Fibroblast of lung (primary cell): ENCODE data around the gene TMEM190. TPM values are rescaled to one million over a fixed set of nuclear protein-coding genes. Genes with fewer than 3 reads are reported as not detected.

Experiments used
- DNase-seq, 2 donors: peaks; one replicate each; pipeline versions ENCODE4 v3.0.0 to v3.0.0-alpha.2; 2010; ENCODE audit warnings: low read depth in 2 of 2
- H2AFZ ChIP-seq: 2 replicates; pipeline ENCODE4 v1.5.1; 2012; ENCODE audit warnings: low read length, control low read depth, inconsistent platforms
- H3K27ac ChIP-seq: 2 replicates; pipeline ENCODE4 v1.5.1; 2011; ENCODE audit warnings: low read length, control low read depth; ENCODE audit not compliant: insufficient read depth
- H3K27me3 ChIP-seq: 2 replicates; pipeline ENCODE4 v1.5.1; 2011; ENCODE audit warnings: mild to moderate bottlenecking, low read length; ENCODE audit not compliant: control insufficient read depth, insufficient read depth
- H3K36me3 ChIP-seq: 2 replicates; pipeline ENCODE4 v1.5.1; 2011; ENCODE audit warnings: low read length; ENCODE audit not compliant: control insufficient read depth, insufficient read depth
- H3K4me1 ChIP-seq: 2 replicates; pipeline ENCODE4 v1.5.1; 2011; ENCODE audit warnings: low read length; ENCODE audit not compliant: control insufficient read depth, insufficient read depth; ENCODE audit errors: extremely low read depth
- H3K4me2 ChIP-seq: 2 replicates; pipeline ENCODE4 v1.5.1; 2011; ENCODE audit warnings: low read length, control low read depth; ENCODE audit not compliant: insufficient read depth; ENCODE audit errors: extremely low read depth
- H3K4me3 ChIP-seq, 4 experiments: fragments of 200-600 bp in 1 of 4; sonication (generic) in 1 of 4; replicated peaks in 1 of 4; 2 replicates each; pipeline ENCODE4 v1.5.1; 2011 to 2016; ENCODE audit warnings: low read length in 4 of 4, low read depth in 3 of 4, mild to moderate bottlenecking in 3 of 4, control low read depth in 2 of 4, inconsistent platforms in 1 of 4, mixed read lengths in 1 of 4; ENCODE audit not compliant: insufficient read depth in 1 of 4; ENCODE audit errors: control extremely low read depth in 1 of 4
- H3K79me2 ChIP-seq: 2 replicates; pipeline ENCODE4 v1.5.1; 2012; ENCODE audit warnings: mild to moderate bottlenecking, low read length, inconsistent platforms; ENCODE audit not compliant: control insufficient read depth, insufficient read depth
- H3K9ac ChIP-seq: 2 replicates; pipeline ENCODE4 v1.5.1; 2011; ENCODE audit warnings: mild to moderate bottlenecking, low read length, control low read depth; ENCODE audit not compliant: insufficient read depth
- H3K9me3 ChIP-seq: 2 replicates; pipeline ENCODE4 v1.5.1; 2012; ENCODE audit warnings: low read depth, low read length; ENCODE audit not compliant: control insufficient read depth, insufficient read depth
- H4K20me1 ChIP-seq: 2 replicates; pipeline ENCODE4 v1.5.1; 2011; ENCODE audit warnings: low read length; ENCODE audit not compliant: control insufficient read depth, insufficient read depth; ENCODE audit errors: extremely low read depth
- CTCF ChIP-seq, 2 donors: IDR thresholded peaks in 1 of 2; conservative IDR thresholded peaks in 1 of 2; 1 replicate in 1 of 2; 2 replicates in 1 of 2; pipeline ENCODE4 v1.5.1; 2011 to 2012; ENCODE audit warnings: low read length in 2 of 2, control low read depth in 1 of 2, inconsistent platforms in 1 of 2, low read depth in 1 of 2, mild to moderate bottlenecking in 1 of 2
- EZH2 ChIP-seq: IDR thresholded peaks from 2 replicates; pipeline ENCODE4 v1.5.1; 2012; ENCODE audit warnings: low read length, control low read depth, mild to moderate bottlenecking; ENCODE audit errors: missing control alignments
- polyA plus RNA-seq, 2 donors: library from polyadenylated mRNA; depleted of rRNA in 1 of 2; stranded (reverse) in 1 of 2; unstranded in 1 of 2; fragments of >200 nt; gene quantifications; 2 replicates each; pipeline ENCODE4 v1.2.1, GENCODE V29; 2011 to 2012; ENCODE audit warnings: missing spikeins in 1 of 2
- total RNA-seq: library from RNA; depleted of rRNA; stranded (reverse); fragments of >200 nt; gene quantifications from 2 replicates; pipeline ENCODE4 v1.2.1, GENCODE V29; 2014

The TMEM190 gene
- total and polyA plus RNA-seq, 2 donors (not counting 1 experiment from before 2014, with no cell fraction given) = 0.14 TPM; not detected in 1

GRCh38 chr19:55368106-55368505 lies 8.5 kb upstream of the TMEM190 start:
- Histone ChIP-seq H3K9ac (no peak overlapping the region), H4K20me1 (no peaks in the 10 kb centered on the region), H3K36me3 (no peaks in the 10 kb centered on the region), H3K27ac (no peak overlapping the region), H3K4me3 (no peak overlapping the region), H3K27me3 (no peaks in the 10 kb centered on the region), H3K9me3 (no peaks in the 10 kb centered on the region), H3K4me2 (no peak overlapping the region), H3K4me1 (peaks cover 4% of the 10 kb centered on the region), H2AFZ (no peak overlapping the region), H3K79me2 (no peaks in the 10 kb centered on the region)
- no peak for TF ChIP-seq EZH2
- DNase-seq = no peak

GRCh38 chr19:55368701-55369563 lies 7.7 kb upstream of the TMEM190 start:
- H3K4me2 ChIP-seq = no peak overlapping the region
- peak overlapping the region; percentile 17 to 52 (median 25) for H3K4me3 ChIP-seq
- H3K79me2 ChIP-seq = no peaks in the 10 kb centered on the region
- H3K9me3 ChIP-seq = no peaks in the 10 kb centered on the region
- peak in 1 of 2 donors; percentile 68 for DNase-seq
- H3K27me3 ChIP-seq = no peaks in the 10 kb centered on the region
- no peaks in the 10 kb centered on the region for H3K36me3 ChIP-seq
- H4K20me1 ChIP-seq = no peaks in the 10 kb centered on the region
- H3K9ac ChIP-seq = peak overlapping the region; percentile 62
- TF ChIP-seq EZH2 = no peak
- no peak for TF ChIP-seq CTCF (conservative IDR thresholded peaks at IDR 0.05 in 1 of 2, IDR thresholded peaks at IDR 0.05 in 1 of 2; ENCODE audit: low read depth in 1 of 2, low read length in 2 of 2)
- peak overlapping the region; percentile 44 for H2AFZ ChIP-seq
- peaks cover 6% of the 10 kb centered on the region for H3K4me1 ChIP-seq
- H3K27ac ChIP-seq = peak overlapping the region; percentile 8

- peak overlapping the region; percentile 67 for H2AFZ ChIP-seq
- H3K9ac ChIP-seq = peak overlapping the region; percentile 66
Observed at GRCh38 chr19:55369653-55370304, 6.8 kb upstream of the TMEM190 start.

More at GRCh38 chr19:55369653-55370304, 6.8 kb upstream of the TMEM190 start:
- H3K79me2 ChIP-seq = no peaks in the 10 kb centered on the region
- H3K27ac ChIP-seq = peak overlapping the region; percentile 71
- TF ChIP-seq CTCF (conservative IDR thresholded peaks at IDR 0.05 in 1 of 2, IDR thresholded peaks at IDR 0.05 in 1 of 2; ENCODE audit: low read depth in 1 of 2, low read length in 2 of 2) = no peak
- TF ChIP-seq EZH2 = no peak
- H3K4me3 ChIP-seq = peak overlapping the region; percentile 52 to 69 (median 62)
- no peaks in the 10 kb centered on the region for H3K27me3 ChIP-seq
- no peaks in the 10 kb centered on the region for H3K36me3 ChIP-seq
- H3K4me1 ChIP-seq = peaks cover 9% of the 10 kb centered on the region
- peak overlapping the region; percentile 93 for H3K4me2 ChIP-seq
- no peaks in the 10 kb centered on the region for H3K9me3 ChIP-seq
- H4K20me1 ChIP-seq = no peaks in the 10 kb centered on the region
- peak; percentile 58 to 79 for DNase-seq
